RWPE2 (cell line): ENCODE measurements around the gene CSNK1G2.

Experiments
- ATAC-seq: fragments of 200-7000 bp; cut with Tn5 transposase; 3 replicates; pipeline ENCODE4 v1.9.1; 2021; ENCODE audit warnings: low read depth
- DNase-seq: peaks from one replicate; pipeline ENCODE4 v3.0.0-alpha.2; 2020; ENCODE audit warnings: low spot score
- H3K27ac ChIP-seq: fragments of 450-650 bp; 2 replicates; pipeline ENCODE4 v1.5.1; 2017; ENCODE audit warnings: mild to moderate bottlenecking; ENCODE audit not compliant: poor library complexity, severe bottlenecking
- H3K27me3 ChIP-seq: fragments of 250-450 bp; sonication (Bioruptor Pico); 2 replicates; pipeline ENCODE4 v1.5.1; 2021; ENCODE audit warnings: mild to moderate bottlenecking, moderate library complexity; ENCODE audit not compliant: insufficient read depth, poor library complexity, severe bottlenecking
- H3K36me3 ChIP-seq: fragments of 250-450 bp; sonication (Bioruptor Pico); 2 replicates; pipeline ENCODE4 v1.5.1; 2020; ENCODE audit warnings: low read depth, mild to moderate bottlenecking, moderate library complexity
- H3K4me1 ChIP-seq: fragments of 250-450 bp; sonication (Bioruptor Pico); 2 replicates; pipeline ENCODE4 v1.5.1; 2021; ENCODE audit warnings: mild to moderate bottlenecking, moderate library complexity; ENCODE audit not compliant: insufficient read depth, poor library complexity, severe bottlenecking
- H3K4me3 ChIP-seq: fragments of 250-450 bp; sonication (Bioruptor Pico); 2 replicates; pipeline ENCODE4 v1.5.1; 2021; ENCODE audit warnings: mild to moderate bottlenecking, moderate library complexity; ENCODE audit not compliant: severe bottlenecking
- H3K9me3 ChIP-seq: fragments of 250-450 bp; sonication (Bioruptor Pico); 2 replicates; pipeline ENCODE4 v1.5.1; 2021; ENCODE audit warnings: mild to moderate bottlenecking, moderate library complexity; ENCODE audit not compliant: severe bottlenecking
- CTCF ChIP-seq: fragments of 450-650 bp; IDR thresholded peaks from one replicate; pipeline ENCODE4 v1.5.1; 2017; ENCODE audit warnings: mild to moderate bottlenecking, moderate library complexity; ENCODE audit not compliant: poor library complexity, severe bottlenecking

The CSNK1G2 gene

GRCh38 chr19:2010135-2010668, 69.2 kb downstream of the CSNK1G2 start:
- Histone ChIP-seq H3K27ac (no peak overlapping the region), H3K9me3 (no peaks in the 10 kb centered on the region), H3K4me1 (no peaks in the 10 kb centered on the region), H3K4me3 (no peak overlapping the region), H3K27me3 (no peaks in the 10 kb centered on the region), H3K36me3 (peaks cover 10% of the 10 kb centered on the region)
- no peak for DNase-seq
- no peak for ATAC-seq
- no peak for TF ChIP-seq CTCF

GRCh38 chr19:2011169-2011568, 70.2 kb downstream of the CSNK1G2 start:
- Histone ChIP-seq H3K4me1 (peaks cover 2% of the 10 kb centered on the region), H3K9me3 (no peaks in the 10 kb centered on the region), H3K36me3 (peaks cover 10% of the 10 kb centered on the region), H3K27me3 (no peaks in the 10 kb centered on the region), H3K27ac (no peak overlapping the region), H3K4me3 (no peak overlapping the region)
- DNase-seq (no peak), ATAC-seq (no peak)
- no peak for TF ChIP-seq CTCF

GRCh38 chr19:2012941-2013682, 72.1 kb downstream of the CSNK1G2 start:
- TF ChIP-seq CTCF: no peak
- Histone ChIP-seq H3K27ac (no peak overlapping the region), H3K4me1 (peaks cover 5% of the 10 kb centered on the region), H3K36me3 (peaks cover 10% of the 10 kb centered on the region), H3K9me3 (no peaks in the 10 kb centered on the region), H3K4me3 (no peak overlapping the region), H3K27me3 (no peaks in the 10 kb centered on the region)
- ATAC-seq (no peak), DNase-seq (no peak)

- Histone ChIP-seq H3K9me3 (no peaks in the 10 kb centered on the region), H3K4me3 (no peak overlapping the region), H3K27me3 (no peaks in the 10 kb centered on the region), H3K27ac (no peak overlapping the region), H3K36me3 (peaks cover 10% of the 10 kb centered on the region), H3K4me1 (peaks cover 5% of the 10 kb centered on the region)
- no peak for TF ChIP-seq CTCF
- ATAC-seq (no peak), DNase-seq (no peak)
Observed at GRCh38 chr19:2013683-2013961, 72.7 kb downstream of the CSNK1G2 start.

- H3K27ac ChIP-seq: no peak overlapping the region
- H3K4me3 ChIP-seq: no peak overlapping the region
- H3K9me3 ChIP-seq: no peaks in the 10 kb centered on the region
- peaks cover 10% of the 10 kb centered on the region for H3K36me3 ChIP-seq
- TF ChIP-seq CTCF: no peak
- DNase-seq: no peak
- peaks cover 5% of the 10 kb centered on the region for H3K4me1 ChIP-seq
- no peaks in the 10 kb centered on the region for H3K27me3 ChIP-seq
- ATAC-seq: no peak
Observed at GRCh38 chr19:2014131-2014571, 73.2 kb downstream of the CSNK1G2 start.
